GM20431 (cell line): ENCODE results near the gene DICER1.

Experiments
- in situ Hi-C: fragments of 300-500 bp; cut with MseI, MboI; formaldehyde crosslinking; loops from one replicate; pipeline ENCODE4 v1.15.0; 2020; ENCODE audit warnings: low sequenced_read_pairs; ENCODE audit not compliant: unreplicated experiment

Gene DICER1

GRCh38 chr14:95044463-95045105, 112.7 kb downstream of the DICER1 start:
- in situ Hi-C loops: no loop called here

- in situ Hi-C loops: no loop called here
Measured at GRCh38 chr14:95043732-95044462, 113.4 kb downstream of the DICER1 start.

DNA sequence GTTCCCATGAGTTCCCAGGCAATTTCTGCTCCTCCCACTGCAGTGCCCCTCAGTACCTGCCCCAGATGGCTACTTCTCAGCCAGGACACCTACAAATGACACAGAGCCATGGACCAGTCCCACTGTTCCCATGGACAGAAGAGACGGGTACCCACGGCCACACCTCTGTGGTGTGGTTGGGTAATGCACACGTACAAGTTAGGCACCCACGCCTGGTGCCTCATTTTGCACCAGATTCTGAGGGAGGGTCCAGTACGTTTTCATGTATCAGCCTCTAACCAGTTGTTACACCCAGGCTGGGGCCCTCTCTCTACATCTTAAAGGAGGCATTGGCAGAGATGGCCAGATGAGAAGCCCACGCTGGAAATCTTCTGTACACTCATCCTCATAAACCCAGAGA, 114.0 kb downstream of the DICER1 start:
- in situ Hi-C loops: no loop called here

DNA sequence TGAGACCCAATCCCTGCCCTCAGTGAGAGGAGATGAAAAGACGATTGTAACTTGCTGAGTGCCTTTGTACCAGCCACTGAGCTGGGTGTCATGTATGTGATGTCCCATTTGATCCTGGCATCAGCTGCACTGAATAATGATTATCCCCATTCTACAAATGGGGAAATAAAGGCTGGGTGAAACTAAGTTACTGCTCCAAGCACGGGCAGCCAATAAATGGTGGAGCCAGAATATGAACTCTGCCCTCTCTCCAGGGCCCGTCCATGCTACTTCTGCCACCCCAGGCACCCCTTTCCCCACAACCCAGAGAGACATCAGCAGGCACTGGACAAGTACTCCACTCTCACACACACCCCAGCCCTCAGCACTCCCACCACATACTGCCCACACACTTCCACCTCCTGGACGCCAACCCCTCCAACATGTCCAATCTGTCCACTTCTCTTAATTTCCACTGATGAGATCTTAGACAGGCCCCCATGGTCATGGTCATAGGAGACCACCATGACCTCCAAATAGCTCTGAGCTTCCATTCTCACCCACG, 115.8 kb downstream of the DICER1 start:
- in situ Hi-C loops: no loop called here

DNA sequence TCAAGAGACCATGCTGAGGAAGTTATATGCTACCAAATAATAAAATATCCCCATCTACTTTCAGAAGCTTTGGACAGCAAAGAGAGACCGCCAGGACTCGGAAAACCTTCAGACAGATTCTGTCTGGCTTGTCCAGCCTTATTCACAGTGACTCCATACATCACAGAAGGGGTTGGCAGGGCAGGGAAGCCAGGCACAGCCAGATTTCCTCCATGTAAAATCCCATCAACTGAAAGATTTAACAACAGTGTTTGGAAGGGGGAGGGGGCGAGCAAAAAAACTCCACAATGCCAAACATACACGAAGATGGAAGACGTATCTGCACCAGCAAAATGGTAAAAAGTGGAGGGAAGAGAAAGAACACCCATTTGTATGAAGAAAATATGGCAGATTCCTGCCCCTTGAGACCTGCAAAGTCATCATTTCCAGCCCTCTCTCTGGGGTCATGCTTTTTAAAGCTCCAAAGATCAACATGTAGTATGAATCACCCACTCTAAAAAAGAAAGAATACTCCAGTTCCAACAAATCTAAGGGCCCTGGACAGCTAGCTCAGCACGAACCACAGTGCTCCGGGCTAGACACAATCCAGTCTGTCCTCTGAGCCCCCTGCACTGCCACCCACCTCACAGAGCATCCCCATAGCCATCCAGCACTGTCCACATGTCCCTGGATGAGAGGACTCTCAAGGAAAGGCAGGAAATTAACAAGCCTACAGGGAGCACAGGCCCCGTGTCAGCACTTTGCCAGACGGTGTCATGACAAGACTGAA, 116.4 kb downstream of the DICER1 start:
- in situ Hi-C loops: no loop called here

DNA sequence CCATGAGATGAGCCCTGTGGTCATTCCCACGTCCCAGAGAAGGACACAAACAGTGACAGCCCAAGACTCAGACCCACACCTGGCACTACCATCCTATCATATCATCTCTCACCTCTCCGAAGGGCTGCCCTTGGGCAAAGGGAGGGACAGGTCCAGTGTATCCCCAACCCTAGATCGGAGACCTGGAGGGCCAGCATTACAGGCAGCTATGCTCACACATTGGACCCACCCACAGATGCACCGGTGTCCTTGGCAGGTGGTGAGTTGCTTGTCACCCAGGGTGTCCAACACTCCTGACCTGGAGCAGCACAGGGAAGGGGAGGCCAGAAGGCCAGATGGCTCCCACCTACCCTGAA, 117.4 kb downstream of the DICER1 start:
- in situ Hi-C loops: no loop called here

GRCh38 chr14:95039259-95039992, 117.9 kb downstream of the DICER1 start:
- in situ Hi-C loops: no loop called here

DNA sequence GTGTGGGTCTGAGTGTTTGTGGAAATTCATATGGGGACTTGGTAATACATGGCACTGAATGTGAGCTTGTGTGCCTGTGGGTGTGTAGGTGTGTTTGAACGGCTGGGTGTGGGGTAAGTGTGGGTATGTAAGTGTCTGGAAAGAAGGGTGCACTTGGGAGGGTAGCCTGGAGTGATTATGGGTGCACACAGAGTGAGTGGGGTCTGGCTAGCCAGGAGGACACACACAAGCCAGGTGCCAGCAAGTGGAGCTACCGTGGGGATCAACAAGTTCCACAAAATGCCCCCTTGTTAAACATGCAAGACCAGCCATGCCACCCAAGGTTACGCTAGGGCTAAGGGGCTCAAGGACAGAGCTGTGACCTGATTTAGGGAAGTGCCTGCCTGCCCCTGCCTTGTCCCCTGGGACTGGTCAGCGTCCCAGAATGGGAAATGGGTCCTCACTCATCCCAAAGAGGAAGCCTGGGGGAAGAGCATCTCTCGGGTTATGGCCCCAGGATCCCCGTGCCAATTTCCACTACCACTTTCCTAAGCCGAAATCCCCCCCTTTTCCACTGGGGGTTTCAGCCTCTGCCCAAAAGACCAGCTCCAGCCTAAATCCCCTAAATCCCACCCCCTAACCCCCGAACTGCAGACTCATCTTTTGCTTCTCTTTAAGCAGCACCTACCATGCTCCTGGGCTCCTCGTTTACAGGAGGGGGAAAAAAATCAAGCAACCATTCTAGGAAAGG, 118.6 kb downstream of the DICER1 start:
- in situ Hi-C loops: no loop called here

GRCh38 chr14:95037273-95037672, 120.1 kb downstream of the DICER1 start:
- in situ Hi-C loops: no loop called here
